Measurements from ENCODE around the gene MLPH. TPM values are rescaled to one million over a fixed set of nuclear protein-coding genes. Genes with fewer than 3 reads are reported as not detected.
A peak's percentile ranks its signal among the peaks of the same experiment; 100 is the strongest.

MLPH gene
- total RNA-seq, 1 donor from 2014 or later: 394 TPM

GRCh38 chr2:237498341-237498740 lies 11.3 kb downstream of the MLPH start:
- H3K27me3 ChIP-seq (ENCODE audit: low read depth): no peaks in the 10 kb centered on the region
- intact Hi-C loops (cut with DNase I): no loop called here
- peaks cover 71% of the 10 kb centered on the region for H3K4me1 ChIP-seq
- TF ChIP-seq, protein P1, sequence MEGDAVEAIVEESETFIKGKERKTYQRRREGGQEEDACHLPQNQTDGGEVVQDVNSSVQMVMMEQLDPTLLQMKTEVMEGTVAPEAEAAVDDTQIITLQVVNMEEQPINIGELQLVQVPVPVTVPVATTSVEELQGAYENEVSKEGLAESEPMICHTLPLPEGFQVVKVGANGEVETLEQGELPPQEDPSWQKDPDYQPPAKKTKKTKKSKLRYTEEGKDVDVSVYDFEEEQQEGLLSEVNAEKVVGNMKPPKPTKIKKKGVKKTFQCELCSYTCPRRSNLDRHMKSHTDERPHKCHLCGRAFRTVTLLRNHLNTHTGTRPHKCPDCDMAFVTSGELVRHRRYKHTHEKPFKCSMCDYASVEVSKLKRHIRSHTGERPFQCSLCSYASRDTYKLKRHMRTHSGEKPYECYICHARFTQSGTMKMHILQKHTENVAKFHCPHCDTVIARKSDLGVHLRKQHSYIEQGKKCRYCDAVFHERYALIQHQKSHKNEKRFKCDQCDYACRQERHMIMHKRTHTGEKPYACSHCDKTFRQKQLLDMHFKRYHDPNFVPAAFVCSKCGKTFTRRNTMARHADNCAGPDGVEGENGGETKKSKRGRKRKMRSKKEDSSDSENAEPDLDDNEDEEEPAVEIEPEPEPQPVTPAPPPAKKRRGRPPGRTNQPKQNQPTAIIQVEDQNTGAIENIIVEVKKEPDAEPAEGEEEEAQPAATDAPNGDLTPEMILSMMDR (IDR thresholded peaks at IDR 0.05): no peak
- ATAC-seq (peak in 1 of 2 donors; percentile 11), DNase-seq (no peak)
- H3K27ac ChIP-seq: peak overlapping the region; percentile 41
- H3K4me3 ChIP-seq: peak overlapping the region; percentile 4
- H3K36me3 ChIP-seq: peaks cover 27% of the 10 kb centered on the region
- no peaks in the 10 kb centered on the region for H3K9me3 ChIP-seq

DNA sequence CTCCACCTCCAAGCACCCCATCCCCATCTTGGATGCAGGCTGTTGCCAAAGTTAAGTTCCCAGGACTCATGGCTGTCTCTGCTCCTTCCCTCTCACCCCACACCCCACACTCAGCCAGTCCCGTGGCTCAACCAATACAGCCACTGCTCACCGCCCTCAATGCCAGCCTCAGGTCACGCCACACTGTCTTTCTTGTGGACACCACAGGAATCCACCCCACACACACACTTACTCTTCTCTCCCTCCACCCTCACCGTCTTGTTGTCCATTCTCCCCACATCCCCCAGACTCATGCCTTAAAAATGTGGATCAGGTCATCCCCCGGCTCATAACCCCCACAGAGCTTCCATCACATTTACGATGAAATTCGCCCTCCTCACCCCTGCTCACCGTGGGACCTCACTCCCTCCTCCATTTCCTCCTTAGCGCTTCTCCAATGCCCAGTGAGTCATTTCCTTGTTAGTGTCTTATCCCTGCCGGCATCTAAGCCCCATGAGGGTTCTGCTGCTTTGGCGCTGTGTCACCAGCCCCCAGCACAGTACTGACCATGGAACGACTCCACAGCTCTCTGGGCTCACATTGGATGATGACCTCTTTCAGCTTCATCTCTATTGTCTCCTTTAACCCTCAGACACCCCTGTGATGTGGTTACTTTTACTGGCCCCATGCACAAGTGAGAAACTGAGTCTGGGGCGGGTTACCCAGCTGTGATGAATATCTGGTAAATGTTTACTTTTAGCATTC lies 13.8 kb downstream of the MLPH start:
- Histone ChIP-seq H3K9me3 (no peaks in the 10 kb centered on the region), H3K27me3 (ENCODE audit: low read depth) (no peaks in the 10 kb centered on the region), H3K36me3 (peaks cover 28% of the 10 kb centered on the region), H3K4me1 (peaks cover 83% of the 10 kb centered on the region), H3K27ac (peak overlapping the region; percentile 19), H3K4me3 (no peak overlapping the region)
- no peak for DNase-seq
- TF ChIP-seq, protein P1 (IDR thresholded peaks at IDR 0.05): no peak
- ATAC-seq: peak in 1 of 2 donors; percentile 8
- intact Hi-C loops (cut with DNase I): no loop called here

GRCh38 chr2:237501892-237502513 lies 15.0 kb downstream of the MLPH start:
- ATAC-seq: peak; percentile 74 to 84
- intact Hi-C loops (cut with DNase I): no loop called here
- Histone ChIP-seq H3K27me3 (ENCODE audit: low read depth) (no peaks in the 10 kb centered on the region), H3K27ac (peak overlapping the region; percentile 69), H3K36me3 (peaks cover 28% of the 10 kb centered on the region), H3K4me1 (peaks cover 82% of the 10 kb centered on the region), H3K9me3 (no peaks in the 10 kb centered on the region), H3K4me3 (no peak overlapping the region)
- no peak for DNase-seq
- TF ChIP-seq, protein P1 (IDR thresholded peaks at IDR 0.05): no peak

- intact Hi-C loops (cut with DNase I): no loop called here
- H3K27ac ChIP-seq: peak overlapping the region; percentile 69
- no peak for DNase-seq
- ATAC-seq: no peak
- TF ChIP-seq, protein P1 (IDR thresholded peaks at IDR 0.05): no peak
- H3K36me3 ChIP-seq: peaks cover 25% of the 10 kb centered on the region
- no peaks in the 10 kb centered on the region for H3K27me3 ChIP-seq (ENCODE audit: low read depth)
- no peak overlapping the region for H3K4me3 ChIP-seq
- H3K9me3 ChIP-seq: no peaks in the 10 kb centered on the region
- H3K4me1 ChIP-seq: peaks cover 84% of the 10 kb centered on the region
Observed at GRCh38 chr2:237503201-237503600, 16.1 kb downstream of the MLPH start.

- intact Hi-C loops (cut with DNase I): no loop called here
- Histone ChIP-seq H3K4me3 (no peak overlapping the region), H3K27ac (no peak overlapping the region), H3K9me3 (no peaks in the 10 kb centered on the region), H3K27me3 (ENCODE audit: low read depth) (no peaks in the 10 kb centered on the region), H3K4me1 (peaks cover 89% of the 10 kb centered on the region), H3K36me3 (peaks cover 21% of the 10 kb centered on the region)
- no peak for ATAC-seq
- no peak for DNase-seq
- TF ChIP-seq, protein P1 (IDR thresholded peaks at IDR 0.05): no peak
Observed at GRCh38 chr2:237505188-237505939, 18.3 kb downstream of the MLPH start.

All from lower lobe of right lung (tissue), 2 donors.